Caco-2 (cell line): ENCODE measurements around the gene PCNA. TPM values are rescaled to one million over a fixed set of nuclear protein-coding genes. Genes with fewer than 3 reads are reported as not detected.

Experiments
- BruUV-seq: library from RNA; stranded (reverse); fragments of 400-500 nt; replicated peaks from 2 replicates; lab custom pipeline; 2021; lab: Mats Ljungman, UMichigan
- CTCF ChIA-PET: fragments of 300-600 bp; sonication (Branson Sonifier 250); formaldehyde crosslinking; loops from one replicate; lab custom pipeline; 2022; ENCODE audit warnings: antibody characterized with exemption; lab: Charles Lee
- POLR2A ChIA-PET: fragments of 300-600 bp; sonication (Branson Sonifier 250); formaldehyde crosslinking; loops from one replicate; lab custom pipeline; 2022; ENCODE audit warnings: antibody characterized with exemption; lab: Charles Lee
- DNase-seq, 2 experiments: peaks; one replicate each; pipeline versions ENCODE4 v3.0.0 to v3.0.0-alpha.2; 2020 to 2022
- H3K27me3 ChIP-seq: replicated peaks from 2 replicates; pipeline ENCODE4 v1.6.0; 2011; ENCODE audit warnings: low read length; ENCODE audit not compliant: control insufficient read depth, insufficient read depth
- H3K36me3 ChIP-seq: 2 replicates; pipeline ENCODE4 v1.5.1; 2011; ENCODE audit warnings: low read length; ENCODE audit not compliant: control insufficient read depth, insufficient read depth
- H3K4me1 ChIP-seq: fragments of 250-450 bp; sonication (Bioruptor Pico); 2 replicates; pipeline ENCODE4 v1.5.1; 2020; ENCODE audit warnings: mild to moderate bottlenecking
- H3K4me3 ChIP-seq: 2 replicates; pipeline ENCODE4 v1.5.1; 2011; ENCODE audit warnings: low read depth, mild to moderate bottlenecking, control low read depth, low read length
- H3K9me3 ChIP-seq: fragments of 250-450 bp; sonication (Bioruptor Pico); 2 replicates; pipeline ENCODE4 v1.5.1; 2020; ENCODE audit warnings: mild to moderate bottlenecking, moderate library complexity
- H3K27ac Mint-ChIP-seq: one replicate; pipeline ENCODE4 v1.8.0; 2022; ENCODE audit warnings: mixed read lengths; ENCODE audit not compliant: unreplicated experiment
- H3K27me3 Mint-ChIP-seq: one replicate; pipeline ENCODE4 v1.8.0; 2022; ENCODE audit warnings: mixed read lengths; ENCODE audit not compliant: insufficient read depth, unreplicated experiment
- H3K36me3 Mint-ChIP-seq: one replicate; pipeline ENCODE4 v1.8.0; 2022; ENCODE audit warnings: mild to moderate bottlenecking, mixed read lengths; ENCODE audit not compliant: insufficient read depth, unreplicated experiment
- H3K4me1 Mint-ChIP-seq: one replicate; pipeline ENCODE4 v1.8.0; 2022; ENCODE audit warnings: low read depth, mixed read lengths; ENCODE audit not compliant: unreplicated experiment
- H3K4me3 Mint-ChIP-seq: one replicate; pipeline ENCODE4 v1.8.0; 2022; ENCODE audit warnings: mild to moderate bottlenecking, moderate library complexity, mixed read lengths; ENCODE audit not compliant: unreplicated experiment
- H3K9me3 Mint-ChIP-seq: one replicate; pipeline ENCODE4 v1.8.0; 2022; ENCODE audit warnings: mixed read lengths; ENCODE audit not compliant: unreplicated experiment
- CTCF ChIP-seq, 2 experiments: fragments of 200-600 bp in 1 of 2; IDR thresholded peaks; 1 replicate in 1 of 2; 2 replicates in 1 of 2; pipeline versions ENCODE4 v1.5.1 to v1.8.0; 2011 to 2022; ENCODE audit warnings: antibody characterized with exemption in 1 of 2, control low read depth in 1 of 2, inconsistent platforms in 1 of 2, low read depth in 1 of 2, low read length in 1 of 2, mild to moderate bottlenecking in 1 of 2, moderate library complexity in 1 of 2; ENCODE audit not compliant: insufficient read depth in 1 of 2, severe bottlenecking in 1 of 2, unreplicated experiment in 1 of 2
- intact Hi-C: fragments of 100-400 bp; cut with micrococcal nuclease; formaldehyde crosslinking; loops from one replicate; pipeline ENCODE4 v1.10.0; 2022; ENCODE audit not compliant: unreplicated experiment
- total RNA-seq: library from RNA; stranded (reverse); gene quantifications from 2 replicates; pipeline ENCODE4 v1.2.3, GENCODE V29; 2022

PCNA gene
- total RNA-seq, 1 experiment from 2014 or later: 258 TPM

- no peaks in the 10 kb centered on the region for H3K9me3 ChIP-seq
- H3K4me1 ChIP-seq: peaks cover 25% of the 10 kb centered on the region
- H3K27me3 Mint-ChIP-seq: no peaks in the 10 kb centered on the region
- peaks cover 4% of the 10 kb centered on the region for H3K36me3 Mint-ChIP-seq
- POLR2A ChIA-PET: no interaction called here
- peaks cover 13% of the 10 kb centered on the region for H3K4me1 Mint-ChIP-seq
- no peaks in the 10 kb centered on the region for H3K27me3 ChIP-seq
- H3K4me3 ChIP-seq: no peak overlapping the region
- no TSS peak for BruUV-seq
- no peak for TF ChIP-seq CTCF (IDR thresholded peaks at IDR 0.05; ENCODE audit: insufficient read depth in 1 of 2, low read depth in 1 of 2, low read length in 1 of 2, severe bottlenecking in 1 of 2, unreplicated experiment in 1 of 2)
- H3K4me3 Mint-ChIP-seq: no peak overlapping the region
- CTCF ChIA-PET: interaction anchor here (1.5 kb wide), 2 partner anchors 28 kb away, joined by 5 to 15 read pairs; partner anchors contain the start of gene CDS2
- H3K36me3 ChIP-seq: no peaks in the 10 kb centered on the region
- H3K27ac Mint-ChIP-seq: peak overlapping the region; percentile 37
- no peak for DNase-seq
- H3K9me3 Mint-ChIP-seq: no peaks in the 10 kb centered on the region
- intact Hi-C loops: no loop called here
These were observed 34.8 kb upstream of the PCNA start for GRCh38 chr20:5154543-5154925.

GRCh38 chr20:5153612-5154542 lies 34.1 kb upstream of the PCNA start:
- Histone ChIP-seq H3K4me3 (no peak overlapping the region), H3K36me3 (no peaks in the 10 kb centered on the region), H3K4me1 (peaks cover 27% of the 10 kb centered on the region), H3K27me3 (no peaks in the 10 kb centered on the region), H3K9me3 (no peaks in the 10 kb centered on the region)
- Mint-ChIP-seq H3K4me3 (no peak overlapping the region), H3K27me3 (no peaks in the 10 kb centered on the region), H3K36me3 (peaks cover 4% of the 10 kb centered on the region), H3K27ac (peak overlapping the region; percentile 37), H3K9me3 (no peaks in the 10 kb centered on the region), H3K4me1 (peaks cover 13% of the 10 kb centered on the region)
- DNase-seq: no peak
- CTCF ChIA-PET: interaction anchor here (1.5 kb wide), 1 partner anchor 27 kb away, joined by 15 read pairs; the partner anchor contains the start of gene CDS2
- intact Hi-C loops: no loop called here
- TF ChIP-seq CTCF (IDR thresholded peaks at IDR 0.05; ENCODE audit: insufficient read depth in 1 of 2, low read depth in 1 of 2, low read length in 1 of 2, severe bottlenecking in 1 of 2, unreplicated experiment in 1 of 2): no peak
- BruUV-seq: no TSS peak
- POLR2A ChIA-PET: no interaction called here

- ChIA-PET POLR2A (no interaction called here), CTCF (interaction anchor here (1.5 kb wide), 1 partner anchor 27 kb away, joined by 15 read pairs; the partner anchor contains the start of gene CDS2)
- Mint-ChIP-seq H3K36me3 (peaks cover 4% of the 10 kb centered on the region), H3K27ac (peak overlapping the region; percentile 43), H3K9me3 (no peaks in the 10 kb centered on the region), H3K4me3 (no peak overlapping the region), H3K27me3 (no peaks in the 10 kb centered on the region), H3K4me1 (peaks cover 15% of the 10 kb centered on the region)
- Histone ChIP-seq H3K9me3 (no peaks in the 10 kb centered on the region), H3K4me1 (peaks cover 27% of the 10 kb centered on the region), H3K27me3 (no peaks in the 10 kb centered on the region), H3K36me3 (no peaks in the 10 kb centered on the region), H3K4me3 (no peak overlapping the region)
- no peak for DNase-seq
- no TSS peak for BruUV-seq
- intact Hi-C loops: no loop called here
- TF ChIP-seq CTCF (IDR thresholded peaks at IDR 0.05; ENCODE audit: insufficient read depth in 1 of 2, low read depth in 1 of 2, low read length in 1 of 2, severe bottlenecking in 1 of 2, unreplicated experiment in 1 of 2): no peak
These were observed 33.4 kb upstream of the PCNA start for GRCh38 chr20:5153152-5153467.
